ENCODE results near the gene FBXO39. TPM values are rescaled to one million over a fixed set of nuclear protein-coding genes. Genes with fewer than 3 reads are reported as not detected.

FBXO39 gene
- total RNA-seq, 3 donors from 2014 or later (not counting 1 experiment from before 2014, with no cell fraction given) = 0.40 to 0.72 (median 0.43) TPM

DNA sequence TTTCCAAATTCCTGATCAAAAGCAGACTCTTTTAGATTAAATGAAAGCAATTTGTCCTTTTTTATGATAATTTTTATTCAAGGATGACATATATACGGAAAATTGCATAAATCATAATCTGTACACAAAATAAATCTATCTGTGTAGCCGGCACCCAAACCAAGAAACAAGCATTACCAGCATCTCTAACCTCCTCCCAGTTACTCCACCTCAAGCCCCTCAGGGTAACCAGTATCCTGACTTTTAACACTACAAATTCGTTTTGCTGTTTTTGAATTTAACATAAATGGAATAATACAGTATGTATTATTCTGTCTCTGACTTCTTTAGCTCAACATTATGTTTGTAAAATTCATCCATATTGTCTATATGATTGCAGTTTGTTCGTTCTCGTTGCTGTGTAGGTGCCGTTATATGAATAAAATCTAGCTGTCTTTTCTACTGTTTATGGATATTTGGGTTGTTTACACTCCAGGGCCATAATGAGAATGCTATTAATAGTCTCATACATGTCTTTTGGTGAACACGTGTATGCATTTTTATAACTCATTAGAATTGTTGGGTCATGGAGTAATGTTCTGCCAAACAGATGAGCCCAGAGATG lies 54.5 kb downstream of the FBXO39 start:
- Mint-ChIP-seq H3K4me1 (peaks cover 8 to 10% of the 10 kb centered on the region in 2 donors), H3K9me3 (no peaks in the 10 kb centered on the region), H3K27me3 (ENCODE audit: low read depth in 2 of 2) (peaks cover 40 to 66% of the 10 kb centered on the region in 2 donors), H3K4me3 (no peak overlapping the region), H3K36me3 (no peaks in the 10 kb centered on the region), H3K27ac (peak overlapping the region in 1 of 2 donors; percentile 80)
- TF ChIP-seq, protein P1, sequence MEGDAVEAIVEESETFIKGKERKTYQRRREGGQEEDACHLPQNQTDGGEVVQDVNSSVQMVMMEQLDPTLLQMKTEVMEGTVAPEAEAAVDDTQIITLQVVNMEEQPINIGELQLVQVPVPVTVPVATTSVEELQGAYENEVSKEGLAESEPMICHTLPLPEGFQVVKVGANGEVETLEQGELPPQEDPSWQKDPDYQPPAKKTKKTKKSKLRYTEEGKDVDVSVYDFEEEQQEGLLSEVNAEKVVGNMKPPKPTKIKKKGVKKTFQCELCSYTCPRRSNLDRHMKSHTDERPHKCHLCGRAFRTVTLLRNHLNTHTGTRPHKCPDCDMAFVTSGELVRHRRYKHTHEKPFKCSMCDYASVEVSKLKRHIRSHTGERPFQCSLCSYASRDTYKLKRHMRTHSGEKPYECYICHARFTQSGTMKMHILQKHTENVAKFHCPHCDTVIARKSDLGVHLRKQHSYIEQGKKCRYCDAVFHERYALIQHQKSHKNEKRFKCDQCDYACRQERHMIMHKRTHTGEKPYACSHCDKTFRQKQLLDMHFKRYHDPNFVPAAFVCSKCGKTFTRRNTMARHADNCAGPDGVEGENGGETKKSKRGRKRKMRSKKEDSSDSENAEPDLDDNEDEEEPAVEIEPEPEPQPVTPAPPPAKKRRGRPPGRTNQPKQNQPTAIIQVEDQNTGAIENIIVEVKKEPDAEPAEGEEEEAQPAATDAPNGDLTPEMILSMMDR (IDR thresholded peaks at IDR 0.05) = no peak
- H3K4me1 ChIP-seq (ENCODE audit: control insufficient read depth, insufficient read depth, low read length) = peaks cover 12% of the 10 kb centered on the region
- peaks cover 36% of the 10 kb centered on the region for H3K27me3 ChIP-seq (ENCODE audit: control insufficient read depth, insufficient read depth, low read length)
- intact Hi-C loops (cut with micrococcal nuclease) = no loop called here
- ATAC-seq = no peak
- no peak overlapping the region for H3K4me3 ChIP-seq (ENCODE audit: low read length)
- 80% methylated on average over 6 of the region's 7 CpGs for WGBS (ENCODE audit: insufficient coverage)
- H3K36me3 ChIP-seq (ENCODE audit: control insufficient read depth, insufficient read depth, low read length) = no peaks in the 10 kb centered on the region
- no peak for DNase-seq
- H3K9me3 ChIP-seq (ENCODE audit: control insufficient read depth, insufficient read depth, low read length) = no peaks in the 10 kb centered on the region
- no peak overlapping the region for H3K27ac ChIP-seq (ENCODE audit: low read length)

DNA sequence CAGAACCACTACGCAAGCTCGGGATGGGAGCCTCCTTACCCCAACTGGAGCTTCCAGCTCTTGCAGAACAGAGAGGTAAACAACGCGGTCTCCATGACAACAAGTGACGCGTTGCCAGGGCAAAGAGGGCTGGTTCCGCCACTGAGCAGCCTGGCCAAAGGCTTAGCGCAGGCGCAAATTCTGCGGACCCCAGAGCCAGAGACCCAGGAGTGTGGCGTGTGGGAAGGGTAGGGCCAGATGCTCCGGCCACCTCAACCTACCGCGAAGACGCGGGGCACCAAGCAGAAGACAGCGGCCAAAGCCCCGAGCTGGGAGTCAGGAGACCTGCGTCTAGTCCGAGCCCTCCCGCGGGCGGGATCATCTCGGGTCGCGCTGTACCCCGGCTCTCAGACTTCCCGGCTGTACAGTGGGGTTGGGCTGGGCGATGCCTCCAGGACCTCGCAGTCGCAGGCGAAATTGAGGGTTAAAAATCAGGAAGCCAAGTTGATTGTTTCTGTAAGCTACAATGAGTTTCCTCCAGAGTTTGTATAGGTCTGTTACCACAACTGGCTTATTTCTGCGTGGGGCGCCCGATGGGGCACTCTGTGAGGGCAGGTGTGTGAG lies 55.7 kb downstream of the FBXO39 start, which contains the start of gene TEKT1:
TEKT1 (minus strand) TSS at position 69 of the 603 bp plus-strand sequence. CDS start 1,353 bp downstream, outside the sequence.
- Mint-ChIP-seq H3K36me3 (no peaks in the 10 kb centered on the region), H3K27me3 (ENCODE audit: low read depth in 2 of 2) (peaks cover 48 to 71% of the 10 kb centered on the region in 2 donors), H3K4me3 (peak within 1 kb of the TSS; percentile 68), H3K4me1 (peaks cover 8 to 10% of the 10 kb centered on the region in 2 donors), H3K9me3 (no peaks in the 10 kb centered on the region), H3K27ac (peak within 1 kb of the TSS in 1 of 2 donors; percentile 80)
- intact Hi-C loops (cut with micrococcal nuclease) = no loop called here
- TF ChIP-seq, protein P1 (IDR thresholded peaks at IDR 0.05) = no peak
- DNase-seq (peak; percentile 71 to 88), ATAC-seq (peak; percentile 87 to 97 (median 94))
- H3K9me3 ChIP-seq (ENCODE audit: control insufficient read depth, insufficient read depth, low read length) = no peaks in the 10 kb centered on the region
- H3K4me3 ChIP-seq (ENCODE audit: low read length) = peak within 1 kb of the TSS; percentile 20
- peaks cover 36% of the 10 kb centered on the region for H3K27me3 ChIP-seq (ENCODE audit: control insufficient read depth, insufficient read depth, low read length)
- H3K27ac ChIP-seq (ENCODE audit: low read length) = no peak within 1 kb of the TSS
- whole genome bisulfite sequencing (ENCODE audit: insufficient coverage) = 3% methylated on average over 35 of the region's 35 CpGs
- peaks cover 12% of the 10 kb centered on the region for H3K4me1 ChIP-seq (ENCODE audit: control insufficient read depth, insufficient read depth, low read length)
- H3K36me3 ChIP-seq (ENCODE audit: control insufficient read depth, insufficient read depth, low read length) = no peaks in the 10 kb centered on the region

Other genes with a start within 250 kb of the FBXO39 start
- gene PITPNM3, start 219.7 kb upstream of the FBXO39 start, total RNA-seq = under 1 TPM; 0.42 to 0.75 (median 0.50) TPM
- gene KIAA0753, start 135.5 kb upstream of the FBXO39 start, total RNA-seq = 10 to 100 TPM; 13.4 to 17.2 (median 15.4) TPM
- gene TXNDC17, start 135.2 kb upstream of the FBXO39 start, total RNA-seq = 10 to 100 TPM; 15.2 to 15.7 (median 15.4) TPM
- 10 to 100 TPM in 2 of 3 donors, 1 to 10 TPM in 1; 8.3 to 26.1 (median 19.1) TPM for gene MED31, start 124.6 kb upstream of the FBXO39 start, total RNA-seq
- gene C17orf100, start 124.5 kb upstream of the FBXO39 start, total RNA-seq = under 1 TPM; 0.68 to 0.87 (median 0.82) TPM
- gene SLC13A5, start 62.8 kb upstream of the FBXO39 start, total RNA-seq = not detected
- gene XAF1, start 20.2 kb upstream of the FBXO39 start, total RNA-seq = 100 to 1,000 TPM in 1 of 3 donors, 10 to 100 TPM in 2; 64.2 to 130 (median 97.4) TPM
- not detected for gene TEKT1, start 55.5 kb downstream of the FBXO39 start, total RNA-seq
- 1 to 10 TPM in 2 of 3 donors, under 1 TPM in 1; 0.77 to 2.4 (median 1.3) TPM for gene ALOX12, start 219.8 kb downstream of the FBXO39 start, total RNA-seq
- gene RNASEK, start 236.4 kb downstream of the FBXO39 start, total RNA-seq = 100 to 1,000 TPM; 151 to 165 (median 159) TPM
- gene BCL6B, start 246.8 kb downstream of the FBXO39 start, total RNA-seq = under 1 TPM in 2 of 3 donors, not detected in 1; 0.49 to 0.84 TPM